DLD1 (cell line): ENCODE data around the gene PCSK5.
"Not testable (repeated sequence)": the region's sequence is repeated elsewhere in the genome, so short reads cannot be mapped to it uniquely, and the experiment has no call there.

Source experiments
- in situ Hi-C: cut with HindIII; loops from 2 replicates; pipeline ENCODE4 v1.10.0; 2017; ENCODE audit warnings: low sequenced_read_pairs

PCSK5 gene

GRCh38 chr9:76044266-76044819, 153.9 kb downstream of the PCSK5 start:
- in situ Hi-C loops: no loop called here

- in situ Hi-C loops: no loop called here
Observed at GRCh38 chr9:76045221-76045620, 154.7 kb downstream of the PCSK5 start.

DNA sequence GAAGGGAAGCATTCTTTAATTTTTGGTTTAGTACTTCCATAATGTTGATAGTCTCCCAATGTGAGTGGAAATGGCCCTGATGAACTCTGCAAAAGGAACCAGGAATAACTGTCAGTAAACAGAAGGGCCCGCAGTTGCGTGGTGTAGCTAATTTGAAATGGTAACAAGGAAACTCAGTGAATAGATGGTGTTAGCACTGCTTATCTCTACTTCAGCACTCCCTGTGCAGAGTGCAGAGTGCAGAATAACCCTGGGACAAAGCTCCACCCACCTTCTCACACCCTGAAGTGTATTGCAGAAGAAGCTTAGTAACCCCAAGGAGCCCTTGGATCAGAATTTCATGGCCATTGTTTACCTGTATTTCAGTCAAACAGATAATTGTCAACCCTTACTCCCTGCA, 158.9 kb downstream of the PCSK5 start:
- in situ Hi-C loops: no loop called here

GRCh38 chr9:76067696-76068095, 177.2 kb downstream of the PCSK5 start:
- in situ Hi-C loops: no loop called here

GRCh38 chr9:76077537-76077936, 187.1 kb downstream of the PCSK5 start:
- in situ Hi-C loops: no loop called here

DNA sequence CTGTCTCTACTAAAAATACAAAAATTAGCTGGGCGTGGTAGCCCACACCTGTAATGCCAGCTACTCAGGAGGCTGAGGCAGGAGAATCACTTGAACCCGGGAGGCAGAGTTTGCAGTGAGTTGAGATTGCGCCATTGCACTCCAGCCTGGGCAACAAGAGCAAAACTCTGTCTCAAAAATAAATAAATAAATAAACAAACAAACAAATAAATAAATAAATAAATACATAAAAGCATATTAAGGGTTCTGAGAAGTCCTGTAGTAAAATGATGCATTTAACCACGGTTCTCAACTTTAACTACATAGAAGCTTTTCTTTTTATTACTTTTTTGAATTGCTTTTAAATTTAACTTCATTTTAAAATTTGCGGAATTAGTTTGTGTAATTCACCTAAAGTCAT, 190.8 kb downstream of the PCSK5 start:
- in situ Hi-C loops: not testable (repeated sequence)

- in situ Hi-C loops: no loop called here
Observed at GRCh38 chr9:76082057-76082456, 191.6 kb downstream of the PCSK5 start.

DNA sequence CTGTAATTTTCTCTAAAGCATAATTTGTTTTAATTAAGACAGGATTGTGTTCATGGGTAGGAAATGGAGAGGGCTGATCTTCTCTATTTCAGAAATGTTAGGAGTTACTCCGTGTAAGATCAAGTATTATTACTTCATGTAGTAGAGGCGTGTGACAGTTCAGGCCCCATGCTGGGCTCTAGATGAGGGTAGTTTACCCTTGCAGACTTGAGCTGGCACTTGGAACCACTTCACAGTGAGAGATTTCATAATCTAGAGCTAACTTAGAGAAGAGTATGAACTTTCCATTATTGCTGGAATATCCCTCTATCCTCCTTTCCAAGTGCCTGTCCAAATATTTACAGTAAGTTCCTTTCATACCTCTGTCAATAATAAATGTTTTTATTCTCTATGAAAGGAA, 195.1 kb downstream of the PCSK5 start:
- in situ Hi-C loops: no loop called here

GRCh38 chr9:76086539-76086938, 196.1 kb downstream of the PCSK5 start:
- in situ Hi-C loops: no loop called here

- in situ Hi-C loops: no loop called here
Observed at GRCh38 chr9:76087976-76088375, 197.5 kb downstream of the PCSK5 start.

DNA sequence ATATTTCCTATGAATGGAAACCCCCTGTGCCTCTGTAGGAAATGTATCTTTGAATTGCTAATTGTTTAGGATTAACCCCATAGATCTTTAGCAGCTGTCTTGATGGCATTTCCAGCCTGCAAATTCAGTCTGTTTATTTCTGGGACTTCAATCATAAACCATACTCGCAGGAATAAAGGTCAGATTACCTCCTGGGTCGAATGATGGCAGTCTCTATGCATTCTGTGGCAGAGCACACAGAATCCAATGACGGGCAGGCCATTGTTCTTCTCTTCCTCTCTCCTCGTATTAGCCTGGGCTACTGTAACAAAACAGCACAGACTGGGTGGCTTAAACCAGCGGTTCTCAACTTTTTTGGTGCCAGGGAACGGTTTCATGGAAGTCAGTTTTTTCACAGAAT, 199.9 kb downstream of the PCSK5 start:
- in situ Hi-C loops: no loop called here

DNA sequence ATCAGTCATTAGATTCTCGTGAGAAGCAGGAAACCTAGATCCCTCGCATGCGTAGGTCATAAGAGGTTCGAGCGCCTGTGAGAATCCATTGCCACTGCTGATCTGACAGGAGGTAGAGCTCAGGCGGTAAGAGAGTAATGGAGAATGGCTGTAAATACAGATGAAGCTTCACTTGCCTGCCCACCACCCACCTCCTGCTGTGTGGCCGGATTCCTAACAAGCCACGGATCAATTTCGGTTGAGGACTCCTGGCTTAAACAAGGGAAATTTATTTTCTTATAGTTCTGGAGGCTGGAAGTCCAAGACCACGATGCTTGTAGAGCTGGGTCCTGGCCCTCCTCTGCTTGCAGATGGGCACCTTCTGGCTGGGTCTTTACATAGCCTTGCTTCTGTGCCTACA, 200.4 kb downstream of the PCSK5 start:
- in situ Hi-C loops: no loop called here

- in situ Hi-C loops: no loop called here
Observed at GRCh38 chr9:76092572-76092971, 202.1 kb downstream of the PCSK5 start.

- in situ Hi-C loops: no loop called here
Observed at GRCh38 chr9:76095585-76095984, 205.1 kb downstream of the PCSK5 start.

DNA sequence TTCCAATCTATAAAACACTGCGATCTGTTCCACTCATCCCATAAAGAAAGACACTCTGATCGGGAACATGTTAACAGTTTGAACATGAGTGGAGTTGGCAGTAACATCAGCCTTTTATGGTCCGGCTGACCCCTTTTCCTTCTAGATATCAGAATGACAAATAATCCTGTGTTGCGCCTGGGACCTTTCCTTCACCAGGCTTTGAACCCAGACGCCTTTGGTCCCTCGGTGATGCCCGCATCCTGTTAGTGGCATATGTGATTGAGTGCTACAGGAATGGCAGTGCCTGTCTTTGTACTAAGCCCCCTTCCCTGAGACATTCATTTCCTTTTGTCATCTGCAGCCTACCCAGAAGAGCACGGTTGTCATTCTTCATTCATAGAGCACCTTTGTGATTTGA, 209.0 kb downstream of the PCSK5 start:
- in situ Hi-C loops: no loop called here

DNA sequence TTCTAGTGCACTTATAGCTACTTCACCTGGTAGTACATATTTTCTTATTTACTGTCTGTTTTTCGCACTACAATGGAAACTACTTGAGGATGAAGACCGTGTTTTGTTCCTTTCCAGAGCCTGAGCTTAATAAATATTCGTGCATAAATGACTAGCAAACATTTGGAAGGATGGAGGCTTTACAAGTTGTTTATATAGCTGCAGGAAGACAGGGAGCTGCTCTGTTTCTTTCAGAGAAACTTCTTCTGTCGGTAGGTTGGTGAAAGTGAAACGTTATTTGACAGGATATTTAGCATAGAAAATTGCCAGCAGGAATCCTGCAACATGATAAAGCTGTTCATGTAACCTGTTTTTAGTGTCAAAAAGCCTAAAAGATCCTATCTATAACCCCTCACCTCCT, 210.6 kb downstream of the PCSK5 start:
- in situ Hi-C loops: no loop called here

DNA sequence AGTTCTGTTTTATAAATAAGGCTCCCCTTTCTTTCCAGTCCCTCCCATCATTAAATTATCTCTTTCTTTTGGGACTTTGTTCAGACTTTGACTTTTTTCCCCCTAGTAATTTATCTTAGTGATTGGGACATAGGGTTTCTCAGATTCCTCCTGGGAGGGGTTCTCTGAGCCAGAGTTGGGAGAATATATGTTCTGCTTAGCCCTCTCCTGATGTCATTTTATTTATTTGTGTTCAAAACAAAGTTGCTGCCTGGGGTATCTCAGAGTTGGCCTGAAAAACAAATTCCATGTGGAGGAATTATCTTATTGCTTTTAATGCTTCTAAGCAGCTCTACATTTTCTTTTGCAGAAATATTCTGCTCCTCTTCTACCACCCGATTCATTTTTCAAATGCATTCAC, 211.0 kb downstream of the PCSK5 start:
- in situ Hi-C loops: no loop called here

- in situ Hi-C loops: no loop called here
Observed at GRCh38 chr9:76101947-76102346, 211.5 kb downstream of the PCSK5 start.

DNA sequence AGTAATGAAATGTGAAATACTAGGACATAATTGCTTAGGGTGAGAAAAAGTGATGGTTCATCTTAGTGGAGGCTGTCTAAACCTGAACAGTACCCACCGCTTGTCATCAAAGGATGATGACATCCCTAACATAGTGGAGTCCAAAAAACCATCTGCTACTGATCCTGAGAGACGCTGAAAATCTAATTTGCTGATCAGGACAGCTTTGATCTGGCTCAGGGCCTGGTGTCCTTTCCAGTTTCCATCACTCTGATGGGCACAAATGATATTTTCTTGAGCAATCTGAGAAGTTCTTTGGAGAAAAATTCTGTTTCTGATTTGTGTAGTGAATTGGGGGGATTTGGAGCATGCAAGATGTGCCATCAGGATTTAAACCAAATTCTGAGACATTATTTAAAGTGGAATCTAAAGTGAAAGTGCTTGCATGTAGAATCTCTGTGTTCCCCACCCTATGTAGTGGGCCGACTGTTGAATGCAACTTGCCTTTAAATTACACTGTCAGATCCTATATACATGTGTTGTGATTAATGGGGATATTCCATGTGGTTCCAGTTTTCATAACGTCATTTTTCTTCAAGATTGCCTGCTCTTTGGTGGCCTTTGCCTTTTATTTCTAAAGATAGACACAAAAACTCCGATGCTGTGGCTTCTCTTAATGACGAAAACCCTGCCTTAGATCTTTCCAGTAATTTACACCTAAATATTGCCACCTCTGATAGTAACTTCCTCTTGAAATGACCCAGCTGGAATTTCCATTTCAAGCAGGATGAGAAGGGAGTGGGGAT, 213.2 kb downstream of the PCSK5 start:
- in situ Hi-C loops: no loop called here

- in situ Hi-C loops: no loop called here
Observed at GRCh38 chr9:76107482-76107881, 217.0 kb downstream of the PCSK5 start.

DNA sequence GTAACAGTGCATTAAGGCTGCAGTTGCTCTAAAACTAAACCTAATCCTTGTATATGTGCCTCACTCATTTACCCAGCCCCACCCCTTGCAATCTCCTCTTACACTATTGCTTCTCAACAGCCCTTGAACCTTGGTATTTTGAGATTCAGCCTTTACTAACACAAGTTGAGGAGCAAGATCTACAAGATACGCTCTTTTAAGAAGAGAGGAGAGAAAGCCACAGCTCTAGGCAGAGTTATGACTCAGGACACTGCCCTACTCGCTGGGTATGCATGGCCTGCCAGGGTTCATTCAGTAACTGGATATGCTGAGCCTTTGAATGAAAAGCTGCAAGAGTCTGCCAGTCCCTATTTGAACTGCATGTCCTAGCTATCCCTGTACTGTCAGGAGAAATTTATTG, 219.5 kb downstream of the PCSK5 start:
- in situ Hi-C loops: no loop called here

DNA sequence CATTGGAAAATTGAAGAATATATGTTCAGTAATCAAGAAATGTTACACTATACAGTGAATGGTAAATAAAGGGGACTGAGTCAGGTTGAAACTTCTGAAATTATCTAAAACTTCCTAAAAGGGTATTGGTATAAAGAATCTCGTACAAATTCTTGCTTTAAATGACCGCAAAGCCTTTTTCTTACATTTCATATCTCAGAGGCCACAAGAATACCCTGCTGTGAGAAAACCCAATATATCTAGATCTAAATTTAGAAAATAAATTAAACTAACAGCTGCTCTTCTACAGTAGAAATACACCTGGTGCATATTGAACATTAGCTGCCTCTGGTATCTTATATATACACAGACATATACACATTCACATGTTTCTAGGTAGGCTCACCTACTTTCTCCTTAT, 221.7 kb downstream of the PCSK5 start:
- in situ Hi-C loops: no loop called here

DNA sequence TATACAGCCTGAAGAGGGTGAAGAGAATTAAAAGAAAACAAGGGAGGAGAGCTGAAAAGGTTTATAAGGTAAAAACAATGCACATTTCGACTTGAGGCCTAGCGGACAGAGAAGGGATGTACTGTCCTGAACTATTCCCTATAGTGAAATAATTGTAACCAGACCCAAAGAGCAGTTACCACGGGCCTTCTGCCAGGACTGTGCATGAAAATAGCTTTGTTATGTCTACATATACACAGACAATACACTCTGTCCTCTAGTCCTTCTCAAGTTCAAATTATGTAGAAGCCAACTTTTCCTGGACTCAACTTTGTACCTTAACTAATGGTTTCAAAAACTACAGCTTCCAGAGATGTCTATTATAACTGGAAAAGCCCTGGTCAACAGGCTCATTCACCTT, 223.7 kb downstream of the PCSK5 start:
- in situ Hi-C loops: no loop called here
